Gastrocnemius medialis (tissue), 4 donors: Measurements from ENCODE around the gene ZNRF3.

Experiments
- CTCF ChIP-seq, 5 experiments: fragments of 450-650 bp in 3 of 5; fragments of 200-600 bp in 2 of 5; sonication (generic) in 2 of 5; IDR thresholded peaks in 4 of 5; conservative IDR thresholded peaks in 1 of 5; 1 replicate in 4 of 5; 2 replicates in 1 of 5; pipeline ENCODE4 v1.5.1; 2016 to 2019; ENCODE audit warnings: antibody characterized with exemption in 5 of 5, mild to moderate bottlenecking in 3 of 5, moderate library complexity in 3 of 5
- POLR2A ChIP-seq, 2 donors: fragments of 450-650 bp; IDR thresholded peaks; one replicate each; pipeline ENCODE4 v1.6.1; 2017; ENCODE audit warnings: antibody characterized with exemption in 2 of 2, mild to moderate bottlenecking in 2 of 2, moderate library complexity in 2 of 2

- TF ChIP-seq POLR2A (IDR thresholded peaks at IDR 0.05) (no peak), CTCF (IDR thresholded peaks at IDR 0.05 in 4 of 5, conservative IDR thresholded peaks at IDR 0.05 in 1 of 5) (no peak)
These were observed 223.5 kb downstream of the ZNRF3 start for GRCh38 chr22:29106839-29107238.
